ENCODE data around the gene CDH23. TPM values are rescaled to one million over a fixed set of nuclear protein-coding genes. Genes with fewer than 3 reads are reported as not detected.

Gene CDH23
- total RNA-seq, 4 donors from 2014 or later: 0.72 to 4.1 (median 2.2) TPM

DNA sequence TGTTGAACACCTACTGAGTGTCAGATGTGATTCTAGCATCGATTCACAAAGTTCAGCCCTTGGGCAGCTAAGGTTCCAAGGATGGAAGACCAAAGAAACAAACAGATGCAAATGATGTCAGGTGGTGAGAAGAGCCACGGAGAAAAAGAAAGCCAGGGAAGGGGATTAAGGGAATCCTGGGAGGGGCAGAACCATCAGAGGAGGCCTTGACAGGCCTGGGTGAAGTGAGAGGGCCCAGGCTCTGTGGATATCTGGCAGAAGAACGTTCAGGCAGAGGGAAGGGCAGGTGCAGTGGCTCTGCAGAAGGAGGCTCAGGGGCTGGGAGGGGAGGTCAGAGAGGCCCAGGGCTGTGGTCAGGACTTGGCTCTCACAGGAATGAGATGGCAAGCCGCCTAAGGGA lies 232.4 kb downstream of the CDH23 start:
- TF ChIP-seq POLR2A (IDR thresholded peaks at IDR 0.05) (no peak), POLR2AphosphoS5 (IDR thresholded peaks at IDR 0.05) (no peak)
- TF ChIP-seq, protein P1, sequence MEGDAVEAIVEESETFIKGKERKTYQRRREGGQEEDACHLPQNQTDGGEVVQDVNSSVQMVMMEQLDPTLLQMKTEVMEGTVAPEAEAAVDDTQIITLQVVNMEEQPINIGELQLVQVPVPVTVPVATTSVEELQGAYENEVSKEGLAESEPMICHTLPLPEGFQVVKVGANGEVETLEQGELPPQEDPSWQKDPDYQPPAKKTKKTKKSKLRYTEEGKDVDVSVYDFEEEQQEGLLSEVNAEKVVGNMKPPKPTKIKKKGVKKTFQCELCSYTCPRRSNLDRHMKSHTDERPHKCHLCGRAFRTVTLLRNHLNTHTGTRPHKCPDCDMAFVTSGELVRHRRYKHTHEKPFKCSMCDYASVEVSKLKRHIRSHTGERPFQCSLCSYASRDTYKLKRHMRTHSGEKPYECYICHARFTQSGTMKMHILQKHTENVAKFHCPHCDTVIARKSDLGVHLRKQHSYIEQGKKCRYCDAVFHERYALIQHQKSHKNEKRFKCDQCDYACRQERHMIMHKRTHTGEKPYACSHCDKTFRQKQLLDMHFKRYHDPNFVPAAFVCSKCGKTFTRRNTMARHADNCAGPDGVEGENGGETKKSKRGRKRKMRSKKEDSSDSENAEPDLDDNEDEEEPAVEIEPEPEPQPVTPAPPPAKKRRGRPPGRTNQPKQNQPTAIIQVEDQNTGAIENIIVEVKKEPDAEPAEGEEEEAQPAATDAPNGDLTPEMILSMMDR (IDR thresholded peaks at IDR 0.05): no peak
- WGBS: 78% methylated on average over 4 of the region's 4 CpGs
- Histone ChIP-seq H3K9me3 (no peaks in the 10 kb centered on the region), H3K27me3 (peaks cover 2% of the 10 kb centered on the region), H3K27ac (no peak overlapping the region), H3K4me3 (no peak overlapping the region), H3K4me1 (no peaks in the 10 kb centered on the region), H3K36me3 (no peaks in the 10 kb centered on the region)
- DNase-seq (ENCODE audit: low spot score in 2 of 2): no peak

DNA sequence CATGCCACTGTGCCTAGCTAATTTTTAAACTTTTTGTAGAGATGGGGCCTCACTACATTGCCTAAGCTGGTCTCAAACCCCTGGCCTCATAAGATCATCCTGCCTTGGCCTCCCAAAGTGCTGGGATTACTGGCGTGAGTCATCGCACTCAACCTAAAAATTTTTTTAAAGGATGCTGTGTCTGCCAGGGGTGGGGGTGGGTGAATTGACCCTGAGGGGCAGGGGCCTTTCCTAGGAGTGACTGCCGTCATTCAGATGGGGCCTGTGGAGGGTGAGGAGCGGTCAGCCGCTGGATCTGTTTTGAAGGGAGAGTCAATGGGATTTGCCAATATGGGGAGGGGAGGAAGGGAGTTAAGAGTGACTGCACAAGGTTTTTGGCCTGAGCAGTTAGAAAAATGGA lies 233.4 kb downstream of the CDH23 start:
- Histone ChIP-seq H3K27ac (no peak overlapping the region), H3K9me3 (no peaks in the 10 kb centered on the region), H3K27me3 (peaks cover 2% of the 10 kb centered on the region), H3K36me3 (no peaks in the 10 kb centered on the region), H3K4me3 (no peak overlapping the region), H3K4me1 (no peaks in the 10 kb centered on the region)
- TF ChIP-seq EP300 (IDR thresholded peaks at IDR 0.05) (no peak), POLR2A (IDR thresholded peaks at IDR 0.05) (no peak)
- TF ChIP-seq, protein P1 (IDR thresholded peaks at IDR 0.05): no peak
- WGBS: 98% methylated on average over 5 of the region's 5 CpGs
- DNase-seq (ENCODE audit: low spot score in 2 of 2): no peak

DNA sequence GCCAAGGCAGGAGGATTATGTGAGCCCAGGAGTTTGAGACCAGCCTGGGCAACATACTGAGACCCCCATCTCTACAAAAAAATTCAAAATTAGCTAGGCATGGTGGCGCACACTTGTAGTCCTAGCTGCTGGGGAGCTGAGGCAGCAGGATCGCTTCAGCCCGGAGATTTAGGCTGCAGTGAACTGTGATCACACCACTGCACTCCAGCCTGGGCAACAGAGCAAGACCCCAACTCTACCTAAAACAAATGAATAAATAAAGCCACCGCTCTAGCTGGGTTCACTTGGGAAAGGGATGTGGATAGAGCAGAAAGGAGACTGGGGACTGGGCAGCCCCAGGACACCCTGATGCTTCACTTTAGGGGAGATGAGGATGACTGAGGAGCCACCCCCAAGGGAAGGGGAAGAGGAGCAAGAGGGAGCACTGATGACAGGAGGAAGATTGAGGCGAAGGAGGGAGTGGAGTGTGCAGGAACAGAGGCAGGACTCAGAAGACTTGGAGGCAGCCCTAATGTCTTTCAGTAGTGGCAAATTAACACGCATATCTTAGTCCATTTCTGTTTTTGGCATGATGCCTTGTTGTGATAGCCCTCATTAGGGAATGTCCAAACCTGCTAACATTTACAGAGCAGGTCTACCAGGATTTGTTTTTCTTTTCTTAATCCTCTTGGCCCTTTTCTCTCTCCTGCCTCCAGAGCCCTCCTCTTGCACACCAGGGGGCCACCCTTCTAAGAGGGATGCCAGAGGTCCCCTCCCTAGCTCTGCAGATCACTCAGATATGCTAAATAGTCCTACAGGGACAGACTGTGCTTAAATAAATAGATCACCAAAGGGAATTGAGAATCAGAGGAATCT lies 234.5 kb downstream of the CDH23 start:
- no peak for DNase-seq (ENCODE audit: low spot score in 2 of 2)
- Histone ChIP-seq H3K4me1 (no peaks in the 10 kb centered on the region), H3K27me3 (peaks cover 2% of the 10 kb centered on the region), H3K27ac (no peak overlapping the region), H3K9me3 (no peaks in the 10 kb centered on the region), H3K4me3 (no peak overlapping the region), H3K36me3 (no peaks in the 10 kb centered on the region)
- WGBS: 88% methylated on average over 6 of the region's 6 CpGs
- TF ChIP-seq POLR2A (IDR thresholded peaks at IDR 0.05): no peak
- TF ChIP-seq, protein P1 (IDR thresholded peaks at IDR 0.05): no peak

GRCh38 chr10:71632200-71632820 lies 235.6 kb downstream of the CDH23 start:
- H3K4me3 ChIP-seq: no peak overlapping the region
- TF ChIP-seq POLR2A (IDR thresholded peaks at IDR 0.05) (no peak), POLR2AphosphoS5 (IDR thresholded peaks at IDR 0.05) (no peak), EP300 (IDR thresholded peaks at IDR 0.05) (no peak)
- TF ChIP-seq, protein P1 (IDR thresholded peaks at IDR 0.05): no peak
- H3K27me3 ChIP-seq: peaks cover 2% of the 10 kb centered on the region
- no peak for DNase-seq (ENCODE audit: low spot score in 2 of 2)
- H3K9me3 ChIP-seq: no peaks in the 10 kb centered on the region
- H3K4me1 ChIP-seq: no peaks in the 10 kb centered on the region
- WGBS: 90% methylated on average over 6 of the region's 6 CpGs
- H3K27ac ChIP-seq: no peak overlapping the region
- H3K36me3 ChIP-seq: no peaks in the 10 kb centered on the region

GRCh38 chr10:71632896-71633600 lies 236.3 kb downstream of the CDH23 start:
- Histone ChIP-seq H3K4me1 (no peaks in the 10 kb centered on the region), H3K27ac (no peak overlapping the region), H3K4me3 (no peak overlapping the region), H3K27me3 (peaks cover 1% of the 10 kb centered on the region), H3K36me3 (no peaks in the 10 kb centered on the region), H3K9me3 (no peaks in the 10 kb centered on the region)
- WGBS: 95% methylated on average over 10 of the region's 10 CpGs
- no peak for TF ChIP-seq EP300 (IDR thresholded peaks at IDR 0.05)
- no peak for TF ChIP-seq POLR2A (IDR thresholded peaks at IDR 0.05)
- TF ChIP-seq, protein P1 (IDR thresholded peaks at IDR 0.05): no peak
- TF ChIP-seq POLR2AphosphoS5 (IDR thresholded peaks at IDR 0.05): no peak
- DNase-seq (ENCODE audit: low spot score in 2 of 2): no peak

Data from suprapubic skin (tissue), 4 donors.